Spleen (tissue), 11 donors: ENCODE measurements around the gene THRSP. TPM values are rescaled to one million over a fixed set of nuclear protein-coding genes. Genes with fewer than 3 reads are reported as not detected.
A peak's percentile ranks its signal among the peaks of the same experiment; 100 is the strongest.

Experiments
- DNase-seq: peaks from one replicate; pipeline ENCODE4 v3.0.0-alpha.2; 2020
- H3K27ac ChIP-seq, 8 donors: fragments of 200-600 bp; sonication (generic) in 7 of 8; 1 replicate in 4 of 8; 2 replicates in 4 of 8; pipeline versions ENCODE4 v1.5.0 to v1.8.0; 2016 to 2021; ENCODE audit warnings: inconsistent platforms in 4 of 8, mild to moderate bottlenecking in 4 of 8, moderate library complexity in 1 of 8
- H3K27me3 ChIP-seq, 7 donors: fragments of 200-600 bp; sonication (generic) in 6 of 7; replicated peaks in 1 of 7; 1 replicate in 4 of 7; 2 replicates in 3 of 7; pipeline versions ENCODE4 v1.5.0 to v1.8.0; 2016 to 2021; ENCODE audit warnings: inconsistent platforms in 3 of 7, mild to moderate bottlenecking in 1 of 7
- H3K36me3 ChIP-seq, 6 donors: fragments of 200-600 bp; sonication (generic) in 5 of 6; 1 replicate in 4 of 6; 2 replicates in 2 of 6; pipeline versions ENCODE4 v1.5.0 to v1.8.0; 2016 to 2021; ENCODE audit warnings: inconsistent platforms in 2 of 6
- H3K4me1 ChIP-seq, 6 donors: fragments of 200-600 bp; sonication (generic) in 5 of 6; 1 replicate in 3 of 6; 2 replicates in 3 of 6; pipeline versions ENCODE4 v1.5.0 to v1.8.0; 2016 to 2021; ENCODE audit warnings: inconsistent platforms in 3 of 6
- H3K4me3 ChIP-seq, 8 donors: fragments of 200-600 bp; sonication (generic) in 7 of 8; 1 replicate in 4 of 8; 2 replicates in 4 of 8; pipeline versions ENCODE4 v1.5.0 to v1.8.0; 2016 to 2021; ENCODE audit warnings: inconsistent platforms in 4 of 8, mild to moderate bottlenecking in 4 of 8, moderate library complexity in 2 of 8
- H3K9me3 ChIP-seq, 8 donors: fragments of 200-600 bp; sonication (generic) in 7 of 8; 1 replicate in 4 of 8; 2 replicates in 4 of 8; pipeline versions ENCODE4 v1.5.0 to v1.8.0; 2016 to 2021; ENCODE audit warnings: inconsistent platforms in 4 of 8
- POLR2A ChIP-seq, 3 donors: fragments of 450-650 bp; IDR thresholded peaks; one replicate each; pipeline ENCODE4 v1.5.1; 2017; ENCODE audit warnings: antibody characterized with exemption in 3 of 3, mild to moderate bottlenecking in 1 of 3
- POLR2AphosphoS5 ChIP-seq, 3 donors: sonication (generic); formaldehyde crosslinking; IDR thresholded peaks; one replicate each; pipeline ENCODE4 v1.5.1; 2017; ENCODE audit warnings: antibody characterized with exemption in 3 of 3
- WGBS, 5 donors: extraction: QIAGEN DNeasy Blood & Tissue Kit in 3 of 5; methylation state at CpG; one replicate each; pipeline versions ENCODE4 v1.1.5 to v1.1.7; 2013 to 2018; 5-methylcytosine and 5-hydroxymethylcytosine counted together
- intact Hi-C: fragments of 100-400 bp; cut with DNase I; formaldehyde crosslinking; loops from one replicate; pipeline ENCODE4 v1.15.0; 2023; ENCODE audit warnings: low total_unique reads
- polyA plus RNA-seq, 3 donors: library from polyadenylated mRNA; stranded (reverse); fragments of 200-250 nt; gene quantifications; one replicate each; pipeline ENCODE4 v1.2.1, GENCODE V29; 2013
- total RNA-seq, 7 donors: library from RNA; depleted of rRNA in 3 of 7; stranded (reverse); fragments of >200 nt in 3 of 7; fragmentation: NEBNext Ultra II Directional in 4 of 7; extraction: Animal tissue kit (Norgen Biotek cat#: 25700) in 4 of 7; gene quantifications; one replicate each; pipeline versions ENCODE4 v1.1.0 to v1.2.1, GENCODE V29; 2016 to 2021
- TF ChIP-seq, protein P1 (sequence below), 11 experiments: fragments of 200-600 bp in 7 of 11; fragments of 450-650 bp in 4 of 11; sonication (generic) in 4 of 11; IDR thresholded peaks in 8 of 11; conservative IDR thresholded peaks in 3 of 11; 1 replicate in 7 of 11; 2 replicates in 4 of 11; pipeline versions ENCODE4 v1.4.0 to v1.8.0; 2016 to 2021; ENCODE audit warnings: antibody characterized with exemption in 11 of 11, inconsistent platforms in 4 of 11, mild to moderate bottlenecking in 1 of 11
- donor health status: healthy with polysubstance abuse.
- donor health status: DM: no; HTN: no; CAD: no; lungs with moderate emphysema.
- donor health status: DM: no; HTN: no; CAD: no.
- donor health status: Bipolar disorder and iron deficiency.
- donor health status: healthy.
- donor health status: DM: no; HTN: no; CAD: no.
- donor health status: DM: yes; HTN: yes; CAD: no.

Gene THRSP
- total and polyA plus RNA-seq, 10 donors, result 0.13 to 0.29 TPM; not detected in 8

DNA sequence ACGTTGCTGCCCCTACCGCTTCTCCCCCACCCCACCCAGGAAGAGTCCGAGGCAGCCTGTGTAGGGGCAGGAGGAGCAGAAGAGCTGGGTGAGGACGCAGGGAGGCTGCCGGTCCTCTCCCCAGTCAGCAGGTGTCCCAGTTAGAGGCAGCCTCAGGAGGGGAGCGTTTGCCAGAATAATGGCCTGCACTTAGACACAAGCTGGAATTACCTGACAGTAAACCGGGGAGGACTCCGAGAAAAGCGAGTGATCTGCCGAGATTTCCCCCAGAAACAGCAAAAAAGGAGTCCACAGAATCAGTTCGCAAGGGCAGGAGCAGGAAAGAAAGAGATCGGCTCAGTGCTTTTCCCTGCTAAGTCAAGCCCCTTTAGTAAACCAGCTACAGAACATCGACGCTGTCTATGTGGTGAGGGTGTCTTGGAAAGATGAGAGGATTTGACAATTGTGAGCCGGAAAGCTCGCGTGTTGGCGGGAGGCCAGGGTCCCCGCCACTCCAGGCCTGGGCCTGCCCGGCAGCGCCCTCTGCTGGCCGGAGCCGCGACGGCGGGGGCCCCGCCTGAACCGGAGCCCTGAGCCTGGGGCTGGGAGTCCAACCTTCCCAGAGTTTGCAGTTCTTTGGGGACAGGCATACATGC is 17.7 kb upstream of the THRSP start:
- no peaks in the 10 kb centered on the region for H3K36me3 ChIP-seq
- H3K4me1 ChIP-seq, result peaks cover 0 to 13% (median 9%) of the 10 kb centered on the region in 6 donors
- WGBS, 5 donors, result 9 to 15% (median 11%) methylated on average over 26 to 28 of the region's 28 CpGs
- peak overlapping the region in 4 of 8 donors; percentile 2 to 52 (median 20) for H3K27ac ChIP-seq
- H3K27me3 ChIP-seq, result no peaks in the 10 kb centered on the region
- H3K9me3 ChIP-seq, result no peaks in the 10 kb centered on the region
- DNase-seq, result peak; percentile 94
- peak overlapping the region in 7 of 8 donors; percentile 18 to 62 (median 26) for H3K4me3 ChIP-seq
- peak; percentile 77 to 92 (median 84) for TF ChIP-seq POLR2AphosphoS5 (IDR thresholded peaks at IDR 0.05)
- TF ChIP-seq POLR2A (IDR thresholded peaks at IDR 0.05), result no peak
- TF ChIP-seq, protein P1, sequence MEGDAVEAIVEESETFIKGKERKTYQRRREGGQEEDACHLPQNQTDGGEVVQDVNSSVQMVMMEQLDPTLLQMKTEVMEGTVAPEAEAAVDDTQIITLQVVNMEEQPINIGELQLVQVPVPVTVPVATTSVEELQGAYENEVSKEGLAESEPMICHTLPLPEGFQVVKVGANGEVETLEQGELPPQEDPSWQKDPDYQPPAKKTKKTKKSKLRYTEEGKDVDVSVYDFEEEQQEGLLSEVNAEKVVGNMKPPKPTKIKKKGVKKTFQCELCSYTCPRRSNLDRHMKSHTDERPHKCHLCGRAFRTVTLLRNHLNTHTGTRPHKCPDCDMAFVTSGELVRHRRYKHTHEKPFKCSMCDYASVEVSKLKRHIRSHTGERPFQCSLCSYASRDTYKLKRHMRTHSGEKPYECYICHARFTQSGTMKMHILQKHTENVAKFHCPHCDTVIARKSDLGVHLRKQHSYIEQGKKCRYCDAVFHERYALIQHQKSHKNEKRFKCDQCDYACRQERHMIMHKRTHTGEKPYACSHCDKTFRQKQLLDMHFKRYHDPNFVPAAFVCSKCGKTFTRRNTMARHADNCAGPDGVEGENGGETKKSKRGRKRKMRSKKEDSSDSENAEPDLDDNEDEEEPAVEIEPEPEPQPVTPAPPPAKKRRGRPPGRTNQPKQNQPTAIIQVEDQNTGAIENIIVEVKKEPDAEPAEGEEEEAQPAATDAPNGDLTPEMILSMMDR (IDR thresholded peaks at IDR 0.05 in 8 of 11, conservative IDR thresholded peaks at IDR 0.05 in 3 of 11), result peak; percentile 86 to 99 (median 98)
- intact Hi-C loops, result no loop called here

DNA sequence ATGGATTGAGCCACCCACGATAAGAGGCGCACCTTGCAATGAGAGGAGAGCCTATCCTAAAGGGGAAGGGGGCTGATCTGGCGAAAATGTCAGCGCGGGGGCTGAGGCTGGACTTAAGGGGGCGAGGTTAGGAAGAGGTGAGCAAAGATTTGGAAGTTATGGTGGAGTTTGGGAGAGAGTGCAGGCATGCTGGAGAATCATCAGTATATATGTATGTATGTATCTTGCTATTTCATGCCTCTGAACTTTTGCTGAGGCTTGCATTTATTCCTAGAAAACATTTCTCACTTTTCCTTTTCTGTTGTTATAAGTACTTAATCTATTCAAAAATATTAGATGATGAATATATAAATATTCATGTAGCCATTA is 17.2 kb upstream of the THRSP start:
- intact Hi-C loops, result no loop called here
- Histone ChIP-seq H3K27ac (peak overlapping the region in 1 of 8 donors; percentile 52), H3K27me3 (no peaks in the 10 kb centered on the region), H3K4me1 (peaks cover 0 to 13% (median 9%) of the 10 kb centered on the region in 6 donors), H3K4me3 (peak overlapping the region in 1 of 8 donors; percentile 62), H3K36me3 (no peaks in the 10 kb centered on the region), H3K9me3 (no peaks in the 10 kb centered on the region)
- 38 to 49% (median 42%) methylated on average over 6 of the region's 6 CpGs for WGBS, 5 donors
- DNase-seq, result no peak
- TF ChIP-seq, protein P1 (IDR thresholded peaks at IDR 0.05 in 8 of 11, conservative IDR thresholded peaks at IDR 0.05 in 3 of 11), result peak in 5 of 11 experiments; percentile 2 to 58 (median 28)
- no peak for TF ChIP-seq POLR2A (IDR thresholded peaks at IDR 0.05)

DNA sequence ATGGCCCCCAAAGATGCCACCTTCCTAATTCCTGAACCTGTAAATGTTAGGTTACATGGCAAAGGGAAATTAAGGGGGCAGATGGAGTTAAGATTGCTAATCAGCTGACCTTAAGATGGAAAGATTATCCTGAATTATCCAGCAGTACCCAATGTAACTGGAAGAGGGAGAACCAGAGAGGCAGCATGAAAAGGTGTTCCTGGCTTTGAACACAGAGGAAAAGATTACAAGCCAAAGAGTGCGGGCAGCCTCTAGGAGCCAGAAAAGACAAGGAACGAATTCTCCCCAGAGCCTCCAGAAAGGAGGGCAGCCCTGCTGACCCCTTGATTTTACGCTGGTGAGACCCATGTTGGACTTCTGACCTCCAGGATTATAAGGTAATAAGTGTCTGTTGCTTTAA is 15.1 kb upstream of the THRSP start:
- Histone ChIP-seq H3K27ac (no peak overlapping the region), H3K4me1 (peaks cover 0 to 13% (median 9%) of the 10 kb centered on the region in 6 donors), H3K27me3 (no peaks in the 10 kb centered on the region), H3K9me3 (no peaks in the 10 kb centered on the region), H3K4me3 (no peak overlapping the region), H3K36me3 (no peaks in the 10 kb centered on the region)
- DNase-seq, result no peak
- intact Hi-C loops, result no loop called here
- TF ChIP-seq POLR2AphosphoS5 (IDR thresholded peaks at IDR 0.05) (no peak), POLR2A (IDR thresholded peaks at IDR 0.05) (no peak)
- TF ChIP-seq, protein P1 (IDR thresholded peaks at IDR 0.05 in 8 of 11, conservative IDR thresholded peaks at IDR 0.05 in 3 of 11), result no peak
- WGBS, 5 donors, result 87 to 96% (median 91%) methylated on average over 3 of the region's 3 CpGs

DNA sequence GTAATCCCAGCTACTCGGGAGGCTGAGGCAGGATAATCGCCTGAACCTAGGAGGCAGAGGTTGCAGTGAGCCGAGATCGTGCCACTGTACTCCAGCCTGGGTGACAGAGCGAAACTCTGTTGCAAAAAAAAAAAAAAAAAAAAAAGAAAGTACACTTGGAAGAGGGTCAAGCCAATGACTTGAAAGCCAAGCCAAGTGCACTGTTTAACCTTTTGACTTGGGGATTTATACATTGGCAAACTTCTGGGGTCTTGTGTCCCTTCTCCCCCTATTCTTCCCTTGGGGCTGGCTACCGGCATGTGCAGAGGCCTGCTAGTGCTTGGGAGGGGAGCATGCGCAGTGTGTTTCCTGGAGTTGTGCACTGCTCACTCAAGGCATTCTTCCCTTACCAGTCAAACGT is 14.3 kb upstream of the THRSP start:
- Histone ChIP-seq H3K4me3 (no peak overlapping the region), H3K36me3 (no peaks in the 10 kb centered on the region), H3K9me3 (no peaks in the 10 kb centered on the region), H3K4me1 (peaks cover 0 to 13% (median 9%) of the 10 kb centered on the region in 6 donors), H3K27ac (no peak overlapping the region), H3K27me3 (no peaks in the 10 kb centered on the region)
- intact Hi-C loops, result no loop called here
- TF ChIP-seq POLR2A (IDR thresholded peaks at IDR 0.05) (no peak), POLR2AphosphoS5 (IDR thresholded peaks at IDR 0.05) (no peak)
- TF ChIP-seq, protein P1 (IDR thresholded peaks at IDR 0.05 in 8 of 11, conservative IDR thresholded peaks at IDR 0.05 in 3 of 11), result no peak
- WGBS, 5 donors, result 84 to 88% (median 87%) methylated on average over 8 of the region's 8 CpGs
- no peak for DNase-seq
